ENCODE results near the gene ANXA2.

The ANXA2 gene

GRCh38 chr15:60358935-60359682, 38.7 kb downstream of the ANXA2 start:
- FAIRE-seq: no peak
- no peak for TF ChIP-seq POLR2A (IDR thresholded peaks at IDR 0.05; ENCODE audit: low read depth, low read length)
- DNase-seq (ENCODE audit: insufficient read length, low spot score): no peak

DNA sequence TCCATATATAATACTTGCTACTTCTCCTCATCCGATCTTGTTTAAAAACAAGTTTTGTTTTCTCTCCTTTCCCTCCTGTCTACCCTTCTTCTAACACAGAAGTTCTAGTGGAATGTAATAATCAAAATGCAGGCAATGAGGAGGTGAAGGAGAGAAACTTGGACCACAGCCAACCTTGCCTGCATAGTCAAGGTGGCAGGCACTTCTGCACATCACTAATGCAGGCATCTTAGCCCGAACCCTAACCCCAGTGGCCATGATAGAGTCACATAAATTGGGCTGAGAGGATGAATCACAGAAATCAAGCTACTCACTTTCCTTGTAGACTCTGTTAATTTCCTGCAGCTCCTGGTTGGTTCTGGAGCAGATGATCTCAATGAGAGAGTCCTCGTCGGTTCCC, 41.0 kb downstream of the ANXA2 start:
- no peak for TF ChIP-seq POLR2A (IDR thresholded peaks at IDR 0.05; ENCODE audit: low read depth, low read length)
- FAIRE-seq: no peak
- no peak for DNase-seq (ENCODE audit: insufficient read length, low spot score)

GRCh38 chr15:60355148-60355857, 42.5 kb downstream of the ANXA2 start:
- FAIRE-seq (no peak), DNase-seq (ENCODE audit: insufficient read length, low spot score) (no peak)
- no peak for TF ChIP-seq POLR2A (IDR thresholded peaks at IDR 0.05; ENCODE audit: low read depth, low read length)

- no peak for TF ChIP-seq POLR2A (IDR thresholded peaks at IDR 0.05; ENCODE audit: low read depth, low read length)
- FAIRE-seq: no peak
Observed at GRCh38 chr15:60353245-60353920, 44.4 kb downstream of the ANXA2 start.

GRCh38 chr15:60352525-60352924, 45.3 kb downstream of the ANXA2 start:
- no peak for TF ChIP-seq POLR2A (IDR thresholded peaks at IDR 0.05; ENCODE audit: low read depth, low read length)
- FAIRE-seq (no peak), DNase-seq (ENCODE audit: insufficient read length, low spot score) (no peak)

More at GRCh38 chr15:60353245-60353920, 44.4 kb downstream of the ANXA2 start:
- DNase-seq (ENCODE audit: insufficient read length, low spot score): no peak

GRCh38 chr15:60351066-60351465, 46.7 kb downstream of the ANXA2 start:
- no peak for TF ChIP-seq POLR2A (IDR thresholded peaks at IDR 0.05; ENCODE audit: low read depth, low read length)
- FAIRE-seq (no peak), DNase-seq (ENCODE audit: insufficient read length, low spot score) (no peak)

DNA sequence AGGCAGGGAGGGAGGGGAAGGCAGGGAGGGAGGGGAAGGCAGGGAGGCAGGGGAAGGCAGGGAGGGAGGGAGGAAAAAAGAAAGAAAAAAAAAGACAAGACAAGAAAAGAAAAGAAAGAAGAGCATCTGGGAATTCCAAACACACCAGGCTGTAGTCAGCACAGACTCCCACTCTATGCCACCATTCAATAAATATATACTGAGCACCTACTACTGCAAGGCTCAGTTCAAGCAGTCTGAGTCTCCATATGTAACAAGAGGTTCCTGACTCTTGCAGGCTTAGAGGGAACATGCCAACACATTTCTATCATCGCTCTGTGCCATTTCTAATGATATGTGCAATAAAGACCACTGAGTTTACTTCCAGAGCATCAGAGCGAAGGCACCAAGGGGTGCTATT, 47.7 kb downstream of the ANXA2 start:
- FAIRE-seq (no peak), DNase-seq (ENCODE audit: insufficient read length, low spot score) (no peak)
- TF ChIP-seq POLR2A (IDR thresholded peaks at IDR 0.05; ENCODE audit: low read depth, low read length): no peak

- no peak for TF ChIP-seq POLR2A (IDR thresholded peaks at IDR 0.05; ENCODE audit: low read depth, low read length)
- FAIRE-seq: no peak
- DNase-seq (ENCODE audit: insufficient read length, low spot score): no peak
Observed at GRCh38 chr15:60349589-60349988, 48.2 kb downstream of the ANXA2 start.

DNA sequence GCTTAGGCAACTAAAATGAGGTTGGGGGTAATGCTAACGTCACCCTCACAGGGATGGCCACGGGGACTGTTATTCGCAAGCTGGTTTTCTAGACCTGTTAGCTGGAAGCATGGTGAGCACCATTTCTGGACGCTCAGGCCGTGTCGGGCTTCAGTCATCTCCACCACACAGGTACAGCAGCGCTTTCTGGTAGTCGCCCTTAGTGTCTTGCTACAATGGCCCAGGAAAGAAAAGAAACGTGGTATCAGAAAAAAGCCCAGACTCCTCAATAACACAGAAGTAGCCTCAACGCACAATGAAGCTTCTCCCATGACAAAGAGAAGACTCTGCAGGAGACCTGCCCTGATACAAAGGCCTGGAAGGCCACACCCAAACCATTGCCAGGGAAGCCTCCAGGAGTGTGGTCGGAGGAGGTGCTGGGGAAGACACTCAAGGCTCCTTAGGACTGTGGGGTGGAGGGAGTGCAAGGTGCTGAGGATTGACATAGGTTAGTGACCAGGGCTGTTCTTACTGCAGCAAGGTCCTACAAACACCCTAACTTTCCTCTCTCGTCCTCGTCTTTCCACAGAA, 50.2 kb downstream of the ANXA2 start:
- no peak for FAIRE-seq
- DNase-seq (ENCODE audit: insufficient read length, low spot score): no peak
- no peak for TF ChIP-seq POLR2A (IDR thresholded peaks at IDR 0.05; ENCODE audit: low read depth, low read length)

DNA sequence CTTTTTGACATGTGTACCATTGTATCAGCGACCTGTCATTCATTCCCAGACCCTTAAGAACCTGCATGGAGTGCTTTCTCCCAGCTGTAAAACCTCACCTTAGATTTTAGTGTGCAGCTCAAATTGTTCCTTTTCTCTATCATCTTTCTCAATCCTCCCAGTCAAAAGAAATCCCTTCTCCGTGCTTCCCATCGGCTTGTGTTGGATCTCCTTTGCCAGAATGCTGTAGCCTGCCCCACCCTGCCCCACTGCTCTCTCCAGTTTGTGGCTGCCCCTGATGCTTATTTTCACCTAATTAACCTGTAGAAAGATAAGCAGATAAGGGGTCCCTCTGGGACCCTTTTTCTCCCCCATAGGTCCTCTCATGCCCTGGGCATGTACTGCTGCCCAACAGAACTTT, 51.1 kb downstream of the ANXA2 start:
- no peak for TF ChIP-seq POLR2A (IDR thresholded peaks at IDR 0.05; ENCODE audit: low read depth, low read length)
- no peak for DNase-seq (ENCODE audit: insufficient read length, low spot score)
- FAIRE-seq: no peak

DNA sequence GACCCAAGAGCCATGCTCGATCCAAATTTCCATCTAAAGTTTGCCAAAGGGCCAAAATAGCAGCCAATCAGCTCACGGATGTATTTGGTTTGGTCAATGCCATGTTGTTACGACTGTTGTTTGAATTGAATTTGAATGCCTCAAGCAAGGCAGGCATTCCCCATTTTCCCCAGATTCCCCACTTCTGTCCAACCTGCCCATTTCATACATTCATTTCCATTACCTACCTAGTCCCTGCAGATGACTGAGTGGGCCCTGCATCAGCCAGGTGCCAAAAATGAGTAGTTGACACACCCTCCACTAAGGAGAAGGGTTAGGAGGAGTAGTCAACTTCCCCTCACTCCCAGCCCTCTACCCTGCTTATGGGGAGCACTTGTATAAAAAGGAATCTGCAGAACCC, 51.7 kb downstream of the ANXA2 start:
- DNase-seq (ENCODE audit: insufficient read length, low spot score) (no peak), FAIRE-seq (no peak)
- no peak for TF ChIP-seq POLR2A (IDR thresholded peaks at IDR 0.05; ENCODE audit: low read depth, low read length)

- no peak for TF ChIP-seq POLR2A (IDR thresholded peaks at IDR 0.05; ENCODE audit: low read depth, low read length)
- DNase-seq (ENCODE audit: insufficient read length, low spot score): no peak
- FAIRE-seq: no peak
Observed at GRCh38 chr15:60345598-60345997, 52.2 kb downstream of the ANXA2 start.

- TF ChIP-seq POLR2A (IDR thresholded peaks at IDR 0.05; ENCODE audit: low read depth, low read length): no peak
- no peak for FAIRE-seq
- DNase-seq (ENCODE audit: insufficient read length, low spot score): no peak
Observed at GRCh38 chr15:60344987-60345386, 52.8 kb downstream of the ANXA2 start.

DNA sequence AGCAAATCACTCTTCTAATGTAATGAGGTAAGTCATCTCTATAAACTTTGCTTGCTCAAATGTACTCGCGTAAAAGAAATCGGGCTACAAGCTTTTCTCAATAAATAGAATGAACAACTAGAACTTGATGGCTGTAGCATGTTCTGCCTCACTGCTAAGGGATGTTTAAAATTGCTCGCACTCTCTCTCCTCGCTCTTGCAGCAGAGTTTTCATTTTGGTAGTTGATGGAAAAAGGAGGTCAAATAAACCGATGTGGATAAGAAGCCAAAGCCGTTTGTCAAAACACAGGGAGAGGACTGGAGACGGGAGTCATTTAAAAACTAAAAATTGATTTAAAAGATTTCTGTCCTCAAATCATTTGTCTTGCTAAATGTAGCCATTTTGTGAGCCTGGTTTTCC, 53.3 kb downstream of the ANXA2 start:
- TF ChIP-seq POLR2A (IDR thresholded peaks at IDR 0.05; ENCODE audit: low read depth, low read length): no peak
- DNase-seq (ENCODE audit: insufficient read length, low spot score) (no peak), FAIRE-seq (no peak)
